Mucosa of stomach (tissue), 1 donor: ENCODE measurements around the gene PRSS23.
"Not testable (repeated sequence)": the region's sequence is repeated elsewhere in the genome, so short reads cannot be mapped to it uniquely, and the experiment has no call there.

Experiments used
- H3K27me3 ChIP-seq: one replicate; pipeline ENCODE4 v1.7.0; 2013; ENCODE audit warnings: mild to moderate bottlenecking, low read length; ENCODE audit not compliant: control insufficient read depth, insufficient read depth
- H3K36me3 ChIP-seq: one replicate; pipeline ENCODE4 v1.7.0; 2013; ENCODE audit warnings: low read length; ENCODE audit not compliant: control insufficient read depth, insufficient read depth
- H3K4me1 ChIP-seq: one replicate; pipeline ENCODE4 v1.7.0; 2013; ENCODE audit warnings: mild to moderate bottlenecking, low read length; ENCODE audit not compliant: control insufficient read depth, insufficient read depth
- H3K4me3 ChIP-seq: one replicate; pipeline ENCODE4 v1.7.0; 2013; ENCODE audit warnings: low read length
- H3K9ac ChIP-seq: one replicate; pipeline ENCODE4 v1.7.0; 2013; ENCODE audit warnings: mild to moderate bottlenecking, low read length, moderate library complexity
- H3K9me3 ChIP-seq: one replicate; pipeline ENCODE4 v1.7.0; 2013; ENCODE audit warnings: mild to moderate bottlenecking, low read length, moderate library complexity; ENCODE audit not compliant: control insufficient read depth
- donor health status: Pancreatic carcinoma.

PRSS23 gene, protein sequence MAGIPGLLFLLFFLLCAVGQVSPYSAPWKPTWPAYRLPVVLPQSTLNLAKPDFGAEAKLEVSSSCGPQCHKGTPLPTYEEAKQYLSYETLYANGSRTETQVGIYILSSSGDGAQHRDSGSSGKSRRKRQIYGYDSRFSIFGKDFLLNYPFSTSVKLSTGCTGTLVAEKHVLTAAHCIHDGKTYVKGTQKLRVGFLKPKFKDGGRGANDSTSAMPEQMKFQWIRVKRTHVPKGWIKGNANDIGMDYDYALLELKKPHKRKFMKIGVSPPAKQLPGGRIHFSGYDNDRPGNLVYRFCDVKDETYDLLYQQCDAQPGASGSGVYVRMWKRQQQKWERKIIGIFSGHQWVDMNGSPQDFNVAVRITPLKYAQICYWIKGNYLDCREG

DNA sequence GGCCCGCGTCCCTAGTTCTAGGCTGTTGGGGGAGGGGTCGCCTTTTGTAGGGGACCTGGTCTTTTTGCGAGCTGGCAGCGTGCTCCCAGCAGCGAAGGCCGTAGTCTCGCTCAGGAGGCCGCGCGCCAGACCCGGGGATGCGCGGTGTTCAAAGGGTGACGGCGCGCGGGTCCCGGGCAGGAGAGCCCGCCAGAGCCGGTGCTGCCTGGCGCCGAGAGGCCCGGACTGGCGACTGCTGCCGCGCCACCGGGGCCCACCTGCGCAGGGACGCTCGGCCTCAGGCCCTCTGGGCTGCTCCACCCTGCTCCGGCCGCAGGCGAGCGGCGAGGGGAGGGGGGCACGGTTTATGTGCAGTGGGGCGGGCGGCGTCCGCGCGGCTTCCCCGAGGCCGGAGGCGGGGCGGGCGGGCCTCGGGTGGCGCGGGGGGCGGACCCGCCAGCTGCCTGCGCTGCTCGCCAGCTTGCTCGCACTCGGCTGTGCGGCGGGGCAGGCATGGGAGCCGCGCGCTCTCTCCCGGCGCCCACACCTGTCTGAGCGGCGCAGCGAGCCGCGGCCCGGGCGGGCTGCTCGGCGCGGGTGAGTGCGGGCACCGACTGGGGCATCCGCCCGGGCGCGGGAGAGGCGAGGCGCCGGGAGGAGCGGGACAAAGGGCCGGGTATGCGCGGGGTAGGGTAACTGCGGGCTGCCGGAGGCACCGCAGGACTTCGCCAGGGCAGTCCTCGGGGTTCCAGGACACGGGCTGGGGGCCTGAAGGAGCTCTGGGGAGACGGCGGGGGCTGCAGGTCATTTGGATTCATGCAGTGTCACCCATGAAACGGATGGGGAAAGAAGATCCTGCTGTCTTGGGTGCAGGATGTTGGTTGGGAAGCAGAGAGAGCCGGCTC, at the start of gene PRSS23:
Gene PRSS23 (plus strand): TSS at position 467 of the 884 bp plus-strand sequence. CDS start 7,102 bp downstream, outside the sequence.
- Histone ChIP-seq H3K9me3 (no peaks in the 10 kb centered on the region), H3K27me3 (no peaks in the 10 kb centered on the region), H3K4me3 (peak within 1 kb of the TSS; percentile 51), H3K4me1 (peaks cover 16% of the 10 kb centered on the region), H3K36me3 (no peaks in the 10 kb centered on the region), H3K9ac (peak within 1 kb of the TSS; percentile 83)

DNA sequence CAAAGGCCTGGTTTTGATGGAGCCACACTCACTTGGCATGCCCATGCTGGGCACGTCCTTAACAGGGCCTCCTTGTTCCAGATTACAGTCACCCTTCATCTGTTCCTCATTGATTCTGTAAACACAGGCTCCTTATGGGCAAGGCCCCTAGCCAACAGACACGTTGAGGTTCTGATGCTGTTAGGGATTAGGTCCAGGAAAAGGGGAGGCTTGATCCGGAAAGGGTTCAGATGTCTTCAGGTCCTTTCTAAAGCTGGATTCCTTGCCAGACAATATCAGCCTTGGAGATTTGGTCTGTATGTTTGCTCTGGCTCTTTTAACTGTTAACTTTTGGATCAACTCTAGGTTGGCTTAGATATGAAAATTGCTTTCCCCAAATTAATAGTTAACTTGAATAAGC, 46.9 kb upstream of the PRSS23 start:
- Histone ChIP-seq H3K36me3 (no peaks in the 10 kb centered on the region), H3K9ac (no peak overlapping the region), H3K27me3 (no peaks in the 10 kb centered on the region), H3K4me3 (no peak overlapping the region), H3K4me1 (peaks cover 3% of the 10 kb centered on the region), H3K9me3 (no peaks in the 10 kb centered on the region)

DNA sequence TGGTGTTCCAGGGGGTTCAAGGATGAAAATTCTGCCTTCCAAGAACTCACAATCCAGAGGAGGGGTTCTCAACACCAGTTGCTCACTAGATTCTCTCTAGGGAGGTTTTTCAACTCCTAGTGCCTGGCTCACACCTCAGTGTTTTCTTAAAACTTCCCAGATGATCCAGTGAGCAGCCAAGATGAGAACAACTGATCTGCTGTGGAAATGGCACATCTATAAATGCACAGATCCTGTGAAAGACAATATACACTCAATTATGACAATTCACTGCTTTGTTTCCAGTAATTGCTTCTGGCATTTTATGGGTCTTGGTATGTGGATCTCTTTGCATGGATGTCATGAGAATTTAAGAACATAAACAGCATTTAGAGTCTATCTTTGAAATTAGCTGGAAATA, 45.2 kb upstream of the PRSS23 start:
- Histone ChIP-seq H3K4me3 (no peak overlapping the region), H3K9me3 (no peaks in the 10 kb centered on the region), H3K27me3 (no peaks in the 10 kb centered on the region), H3K36me3 (no peaks in the 10 kb centered on the region), H3K4me1 (peaks cover 3% of the 10 kb centered on the region), H3K9ac (no peak overlapping the region)

DNA sequence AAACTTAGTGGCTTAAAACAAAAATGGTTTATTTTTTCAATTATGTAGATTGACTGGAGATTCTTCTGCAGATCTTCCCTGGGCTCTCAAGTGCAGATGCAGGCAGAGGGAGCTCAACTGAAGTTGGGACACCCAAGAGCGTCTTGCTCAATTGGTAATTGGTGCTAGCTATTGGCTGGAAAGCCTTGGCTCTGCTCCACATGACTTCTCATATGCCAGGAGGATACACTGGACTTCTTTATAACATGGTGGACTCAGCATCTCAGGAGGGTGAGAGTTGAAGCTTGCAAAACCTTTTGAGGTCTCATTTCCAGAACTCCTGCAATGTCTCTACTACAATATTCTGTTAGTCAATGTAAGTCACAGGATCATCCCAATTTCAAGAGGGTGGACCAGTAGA, 42.2 kb upstream of the PRSS23 start:
- Histone ChIP-seq H3K9ac (no peak overlapping the region), H3K36me3 (no peaks in the 10 kb centered on the region), H3K9me3 (no peaks in the 10 kb centered on the region), H3K4me3 (no peak overlapping the region), H3K27me3 (no peaks in the 10 kb centered on the region), H3K4me1 (peaks cover 3% of the 10 kb centered on the region)

DNA sequence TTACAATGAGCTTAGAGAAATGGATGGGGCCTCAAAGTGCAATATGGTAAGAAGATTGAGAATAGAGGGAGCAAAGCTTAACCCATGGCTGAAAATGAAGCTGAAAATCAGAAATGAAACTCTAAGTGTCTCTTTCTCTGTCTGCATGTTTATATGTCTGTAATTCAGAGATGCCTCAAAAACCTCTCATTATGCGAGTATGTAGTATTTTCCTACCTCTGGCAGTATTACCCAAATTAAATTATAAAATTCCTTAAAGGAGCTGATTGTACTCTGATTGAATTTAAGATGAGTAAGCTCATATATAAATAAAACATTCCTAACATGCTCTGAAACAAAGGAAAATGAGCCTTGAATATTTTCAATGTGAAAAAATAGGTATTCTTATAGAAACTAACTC, 39.8 kb upstream of the PRSS23 start:
- Histone ChIP-seq H3K4me3 (no peak overlapping the region), H3K36me3 (no peaks in the 10 kb centered on the region), H3K9me3 (no peaks in the 10 kb centered on the region), H3K9ac (no peak overlapping the region), H3K27me3 (no peaks in the 10 kb centered on the region), H3K4me1 (no peaks in the 10 kb centered on the region)

DNA sequence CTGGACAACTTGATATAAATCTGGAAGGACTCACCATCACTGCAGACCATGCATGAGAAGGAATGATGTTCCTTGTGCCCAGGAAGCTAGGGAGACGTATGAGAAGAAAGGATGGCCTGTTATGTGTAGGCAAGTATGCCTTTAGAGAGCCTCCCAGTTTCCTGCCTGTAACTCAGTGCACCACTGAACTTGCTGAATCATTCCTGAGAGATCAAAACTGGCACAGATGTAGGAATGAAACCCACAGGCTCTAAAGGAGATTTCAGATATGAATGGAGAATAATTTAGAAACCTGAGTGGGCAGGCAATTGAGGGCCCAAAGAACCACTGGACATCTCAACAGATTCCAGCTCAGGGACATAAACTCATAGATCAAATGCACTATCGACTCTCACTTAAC, 38.4 kb upstream of the PRSS23 start:
- H3K4me3 ChIP-seq = no peak overlapping the region
- no peaks in the 10 kb centered on the region for H3K9me3 ChIP-seq
- H3K9ac ChIP-seq = no peak overlapping the region
- no peaks in the 10 kb centered on the region for H3K4me1 ChIP-seq
- H3K27me3 ChIP-seq = no peaks in the 10 kb centered on the region
- no peaks in the 10 kb centered on the region for H3K36me3 ChIP-seq

DNA sequence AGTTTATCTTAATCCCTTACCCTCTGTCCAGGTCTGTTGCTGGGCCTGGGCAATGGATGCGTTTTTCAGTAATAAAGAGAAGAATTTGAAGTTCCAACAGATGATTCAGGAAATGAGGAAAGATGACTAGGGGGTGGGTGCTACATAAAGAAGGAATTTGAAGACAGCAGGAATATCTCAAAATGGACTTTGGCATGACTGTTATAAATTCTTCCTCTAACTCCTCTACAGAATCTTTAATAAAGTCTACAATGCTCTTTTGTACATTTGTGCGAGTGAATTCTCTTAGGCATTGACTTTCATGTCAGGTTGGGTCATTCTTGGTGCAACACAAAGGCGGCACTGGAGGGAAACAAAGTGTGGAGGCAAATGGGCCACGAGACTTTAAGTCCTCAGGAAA, 35.1 kb upstream of the PRSS23 start:
- no peaks in the 10 kb centered on the region for H3K27me3 ChIP-seq
- H3K9me3 ChIP-seq = no peaks in the 10 kb centered on the region
- no peaks in the 10 kb centered on the region for H3K36me3 ChIP-seq
- no peaks in the 10 kb centered on the region for H3K4me1 ChIP-seq
- H3K4me3 ChIP-seq = no peak overlapping the region
- no peak overlapping the region for H3K9ac ChIP-seq

DNA sequence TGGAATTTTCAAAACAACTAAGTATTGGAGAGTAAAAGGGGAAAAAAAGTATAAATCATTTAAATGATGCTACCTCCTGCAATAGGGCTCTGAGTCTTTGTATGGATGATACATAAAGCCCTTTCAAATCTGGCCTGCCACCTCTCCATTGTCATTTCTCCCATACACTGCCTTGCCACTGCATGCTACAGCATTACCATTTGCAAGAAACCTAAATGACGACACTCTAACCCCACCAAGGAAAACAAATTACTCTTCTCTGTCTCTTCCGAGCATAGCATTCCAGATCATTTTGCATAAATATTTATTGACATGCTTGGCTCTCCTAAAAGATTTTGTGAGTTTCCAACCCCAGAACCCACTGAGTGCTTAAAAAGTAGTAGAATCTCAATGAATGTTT, 34.5 kb upstream of the PRSS23 start:
- H3K9ac ChIP-seq = no peak overlapping the region

DNA sequence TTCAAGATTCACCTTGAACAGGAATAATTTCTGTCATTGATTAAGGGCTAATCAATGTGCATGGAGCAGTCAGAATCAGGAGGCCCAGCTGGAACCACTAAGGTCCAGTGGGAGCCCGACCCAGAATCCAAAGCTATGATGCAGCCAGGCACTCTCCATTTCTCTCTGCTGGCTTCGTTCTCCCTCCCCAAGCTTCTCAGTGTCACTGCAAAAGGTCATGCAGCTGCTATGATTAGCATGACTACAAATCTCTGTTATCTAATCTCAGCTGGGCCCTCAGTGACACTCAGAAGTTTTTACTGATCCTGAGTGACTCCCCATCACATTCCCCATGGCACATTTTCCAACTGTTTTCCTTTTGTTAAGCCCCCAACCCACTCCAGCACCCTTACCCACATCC, 31.1 kb upstream of the PRSS23 start:
- Histone ChIP-seq H3K27me3 (no peaks in the 10 kb centered on the region), H3K36me3 (no peaks in the 10 kb centered on the region), H3K4me1 (peaks cover 7% of the 10 kb centered on the region), H3K9me3 (no peaks in the 10 kb centered on the region), H3K4me3 (no peak overlapping the region), H3K9ac (no peak overlapping the region)

More for the DNA sequence above, 34.5 kb upstream of the PRSS23 start:
- Histone ChIP-seq H3K4me3 (no peak overlapping the region), H3K9me3 (no peaks in the 10 kb centered on the region), H3K27me3 (no peaks in the 10 kb centered on the region), H3K36me3 (no peaks in the 10 kb centered on the region), H3K4me1 (no peaks in the 10 kb centered on the region)

DNA sequence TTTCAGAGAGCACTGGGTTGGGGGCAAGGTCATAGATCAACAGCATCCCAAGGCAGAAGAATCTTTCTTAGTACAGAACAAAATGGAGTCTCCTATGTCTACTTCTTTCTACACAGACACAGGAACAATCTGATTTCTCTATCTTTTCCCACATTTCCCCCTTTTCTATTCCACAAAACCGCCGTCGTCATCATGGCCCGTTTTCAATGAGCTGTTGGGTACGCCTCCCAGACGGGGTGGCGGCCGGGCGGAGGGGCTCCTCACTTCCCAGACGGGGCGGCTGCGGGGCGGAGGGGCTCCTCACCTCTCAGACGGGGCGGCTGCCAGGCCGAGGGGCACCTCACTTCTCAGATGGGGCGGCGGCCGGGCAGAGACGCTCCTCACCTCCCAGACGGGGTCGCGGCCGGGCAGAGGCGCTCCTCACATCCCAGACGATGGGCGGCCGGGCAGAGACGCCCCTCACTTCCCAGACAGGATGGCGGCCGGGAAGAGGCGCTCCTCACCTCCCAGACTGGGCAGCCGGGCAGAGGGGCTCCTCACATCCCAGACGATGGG, 29.8 kb upstream of the PRSS23 start:
- not testable (repeated sequence) for H3K4me1 ChIP-seq, H3K4me3 ChIP-seq, H3K27me3 ChIP-seq, H3K9me3 ChIP-seq, H3K36me3 ChIP-seq, H3K9ac ChIP-seq

DNA sequence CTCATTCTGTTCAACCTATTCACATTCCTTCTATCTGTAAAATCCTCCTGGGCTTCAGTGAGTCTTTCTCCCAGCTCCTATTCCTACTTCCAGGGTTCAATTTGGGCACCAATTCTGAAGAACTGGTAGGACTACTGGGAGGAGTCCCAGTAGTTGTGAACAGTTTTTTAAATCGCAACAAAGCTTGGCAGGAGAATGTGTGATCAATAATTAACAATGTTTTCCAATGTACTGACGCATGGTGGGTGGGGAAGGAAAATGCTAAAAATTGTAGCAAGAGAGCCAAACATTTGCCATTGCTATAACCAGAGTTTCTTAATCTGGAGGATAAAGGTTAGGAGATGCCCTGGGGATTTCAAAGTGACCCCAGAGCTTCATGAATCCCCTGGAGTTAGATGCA, 27.3 kb upstream of the PRSS23 start:
- Histone ChIP-seq H3K27me3 (no peaks in the 10 kb centered on the region), H3K4me3 (no peak overlapping the region), H3K4me1 (peaks cover 7% of the 10 kb centered on the region), H3K9me3 (no peaks in the 10 kb centered on the region), H3K9ac (no peak overlapping the region), H3K36me3 (no peaks in the 10 kb centered on the region)
